Kidney capillary endothelial cell (primary cell): ENCODE data around the gene PDGFC.
A peak's percentile ranks its signal among the peaks of the same experiment; 100 is the strongest.

Experiments
- DNase-seq: peaks from one replicate; pipeline ENCODE4 v3.0.0-alpha.2; 2018; ENCODE audit warnings: low spot score

Gene PDGFC

GRCh38 chr4:156974264-156974663 is 2.7 kb upstream of the PDGFC start:
- DNase-seq: no peak

- no peak for DNase-seq
These were observed 898 bp upstream of the PDGFC start for GRCh38 chr4:156972379-156973015.

GRCh38 chr4:156971165-156971675 is 379 bp downstream of the PDGFC start:
- DNase-seq: no peak

- peak; percentile 38 for DNase-seq
These were observed 966 bp downstream of the PDGFC start for GRCh38 chr4:156970501-156971164.

GRCh38 chr4:156969911-156970310 is 1.7 kb downstream of the PDGFC start:
- DNase-seq: no peak

- no peak for DNase-seq
These were observed 2.5 kb downstream of the PDGFC start for GRCh38 chr4:156969101-156969500.

GRCh38 chr4:156968479-156968984 is 3.1 kb downstream of the PDGFC start:
- DNase-seq: peak; percentile 58

- no peak for DNase-seq
These were observed 4.8 kb downstream of the PDGFC start for GRCh38 chr4:156966836-156967235.

- no peak for DNase-seq
These were observed 8.2 kb downstream of the PDGFC start for GRCh38 chr4:156963419-156963818.

GRCh38 chr4:156962528-156962974 is 9.0 kb downstream of the PDGFC start:
- no peak for DNase-seq

- no peak for DNase-seq
These were observed 9.6 kb downstream of the PDGFC start for GRCh38 chr4:156962058-156962358.

- DNase-seq: no peak
These were observed 10.2 kb downstream of the PDGFC start for GRCh38 chr4:156961196-156962057.

GRCh38 chr4:156959298-156959702 is 12.3 kb downstream of the PDGFC start:
- DNase-seq: no peak

GRCh38 chr4:156958276-156959074 is 13.1 kb downstream of the PDGFC start:
- no peak for DNase-seq

GRCh38 chr4:156957556-156957955 is 14.0 kb downstream of the PDGFC start:
- DNase-seq: no peak

GRCh38 chr4:156956826-156957368 is 14.7 kb downstream of the PDGFC start:
- DNase-seq: no peak

- no peak for DNase-seq
These were observed 15.2 kb downstream of the PDGFC start for GRCh38 chr4:156956359-156956758.

- no peak for DNase-seq
These were observed 17.0 kb downstream of the PDGFC start for GRCh38 chr4:156954587-156954986.

GRCh38 chr4:156953951-156954350 is 17.6 kb downstream of the PDGFC start:
- no peak for DNase-seq

- DNase-seq: no peak
These were observed 18.6 kb downstream of the PDGFC start for GRCh38 chr4:156953001-156953400.

GRCh38 chr4:156952078-156952759 is 19.4 kb downstream of the PDGFC start:
- DNase-seq: no peak
